ENCODE results near the gene IER3. TPM values are rescaled to one million over a fixed set of nuclear protein-coding genes. Genes with fewer than 3 reads are reported as not detected.
"Not testable (repeated sequence)": the region's sequence is repeated elsewhere in the genome, so short reads cannot be mapped to it uniquely, and the experiment has no call there.

Gene IER3
- total RNA-seq, 1 experiment from 2014 or later, result 195 TPM

- DNase-seq (ENCODE audit: low read depth), result peak; percentile 98
Observed at GRCh38 chr6:30769088-30769852, 24.9 kb upstream of the IER3 start.

GRCh38 chr6:30768634-30769087 lies 24.3 kb upstream of the IER3 start:
- no peak for DNase-seq (ENCODE audit: low read depth)

GRCh38 chr6:30767944-30768301 lies 23.6 kb upstream of the IER3 start:
- DNase-seq (ENCODE audit: low read depth), result no peak

- DNase-seq (ENCODE audit: low read depth), result no peak
Observed at GRCh38 chr6:30767158-30767943, 23.0 kb upstream of the IER3 start.

- DNase-seq (ENCODE audit: low read depth), result no peak
Observed at GRCh38 chr6:30766461-30767157, 22.3 kb upstream of the IER3 start.

GRCh38 chr6:30765495-30765894 lies 21.1 kb upstream of the IER3 start:
- not testable (repeated sequence) for DNase-seq (ENCODE audit: low read depth)

- DNase-seq (ENCODE audit: low read depth), result not testable (repeated sequence)
Observed at GRCh38 chr6:30764490-30765043, 20.2 kb upstream of the IER3 start.

GRCh38 chr6:30763618-30764489 lies 19.5 kb upstream of the IER3 start:
- peak; percentile 85 for DNase-seq (ENCODE audit: low read depth)

GRCh38 chr6:30763155-30763617 lies 18.8 kb upstream of the IER3 start:
- no peak for DNase-seq (ENCODE audit: low read depth)

- no peak for DNase-seq (ENCODE audit: low read depth)
Observed at GRCh38 chr6:30761791-30762429, 17.6 kb upstream of the IER3 start.

- DNase-seq (ENCODE audit: low read depth), result no peak
Observed at GRCh38 chr6:30760549-30760948, 16.2 kb upstream of the IER3 start.

GRCh38 chr6:30759575-30760239 lies 15.4 kb upstream of the IER3 start:
- DNase-seq (ENCODE audit: low read depth), result peak; percentile 80

GRCh38 chr6:30757261-30757904 lies 13.0 kb upstream of the IER3 start:
- no peak for DNase-seq (ENCODE audit: low read depth)

GRCh38 chr6:30756405-30757003 lies 12.2 kb upstream of the IER3 start:
- not testable (repeated sequence) for DNase-seq (ENCODE audit: low read depth)

- peak; percentile 61 for DNase-seq (ENCODE audit: low read depth)
Observed at GRCh38 chr6:30754631-30755030, 10.3 kb upstream of the IER3 start.

- DNase-seq (ENCODE audit: low read depth), result peak; percentile 100
Observed at GRCh38 chr6:30752157-30752927, 8.0 kb upstream of the IER3 start.

GRCh38 chr6:30750379-30750668 lies 6.0 kb upstream of the IER3 start:
- no peak for DNase-seq (ENCODE audit: low read depth)
